Testis (tissue), 2 donors: ENCODE results near the gene CENPP.

ENCODE experiments used
- POLR2A ChIP-seq: fragments of 450-650 bp; IDR thresholded peaks from one replicate; pipeline ENCODE4 v1.6.1; 2017; ENCODE audit warnings: antibody characterized with exemption, mild to moderate bottlenecking, moderate library complexity
- TF ChIP-seq, protein P1 (sequence below), 3 experiments: fragments of 450-650 bp in 2 of 3; fragments of 200-600 bp in 1 of 3; sonication (generic) in 1 of 3; IDR thresholded peaks; one replicate each; pipeline ENCODE4 v1.5.1; 2016 to 2019; ENCODE audit warnings: antibody characterized with exemption in 3 of 3, mild to moderate bottlenecking in 2 of 3, moderate library complexity in 1 of 3

DNA sequence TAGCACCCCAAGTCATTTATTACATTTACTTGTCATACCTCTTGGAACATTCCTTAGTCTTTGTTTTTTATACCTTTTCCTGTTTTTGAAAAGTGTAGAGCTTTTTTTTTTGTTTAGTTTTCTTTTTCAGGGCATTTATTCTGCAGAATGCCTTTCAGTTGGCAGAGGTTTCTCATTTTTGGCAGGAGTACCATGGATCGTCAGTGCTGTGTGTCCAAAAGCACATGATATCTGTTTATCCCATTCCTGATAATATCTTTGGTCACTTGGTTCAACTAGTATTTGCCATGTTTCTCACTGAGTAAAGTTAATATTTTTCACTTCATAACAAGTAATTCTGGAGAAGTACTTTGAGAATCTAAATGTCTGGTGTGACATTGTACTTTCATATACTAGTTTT, 67.9 kb downstream of the CENPP start:
- TF ChIP-seq, protein P1, sequence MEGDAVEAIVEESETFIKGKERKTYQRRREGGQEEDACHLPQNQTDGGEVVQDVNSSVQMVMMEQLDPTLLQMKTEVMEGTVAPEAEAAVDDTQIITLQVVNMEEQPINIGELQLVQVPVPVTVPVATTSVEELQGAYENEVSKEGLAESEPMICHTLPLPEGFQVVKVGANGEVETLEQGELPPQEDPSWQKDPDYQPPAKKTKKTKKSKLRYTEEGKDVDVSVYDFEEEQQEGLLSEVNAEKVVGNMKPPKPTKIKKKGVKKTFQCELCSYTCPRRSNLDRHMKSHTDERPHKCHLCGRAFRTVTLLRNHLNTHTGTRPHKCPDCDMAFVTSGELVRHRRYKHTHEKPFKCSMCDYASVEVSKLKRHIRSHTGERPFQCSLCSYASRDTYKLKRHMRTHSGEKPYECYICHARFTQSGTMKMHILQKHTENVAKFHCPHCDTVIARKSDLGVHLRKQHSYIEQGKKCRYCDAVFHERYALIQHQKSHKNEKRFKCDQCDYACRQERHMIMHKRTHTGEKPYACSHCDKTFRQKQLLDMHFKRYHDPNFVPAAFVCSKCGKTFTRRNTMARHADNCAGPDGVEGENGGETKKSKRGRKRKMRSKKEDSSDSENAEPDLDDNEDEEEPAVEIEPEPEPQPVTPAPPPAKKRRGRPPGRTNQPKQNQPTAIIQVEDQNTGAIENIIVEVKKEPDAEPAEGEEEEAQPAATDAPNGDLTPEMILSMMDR (IDR thresholded peaks at IDR 0.05), result no peak
- no peak for TF ChIP-seq POLR2A
